NCI-H2227 treated with DMSO at 0.1 percent for 48 hours (cell line): Measurements from ENCODE around the gene ACP5.
"Not testable (repeated sequence)": the region's sequence is repeated elsewhere in the genome, so short reads cannot be mapped to it uniquely, and the experiment has no call there.

Source experiments
- DNase-seq: peaks from one replicate; lab custom pipeline; 2025; lab: John Stamatoyannopoulos, UW

Gene ACP5

DNA sequence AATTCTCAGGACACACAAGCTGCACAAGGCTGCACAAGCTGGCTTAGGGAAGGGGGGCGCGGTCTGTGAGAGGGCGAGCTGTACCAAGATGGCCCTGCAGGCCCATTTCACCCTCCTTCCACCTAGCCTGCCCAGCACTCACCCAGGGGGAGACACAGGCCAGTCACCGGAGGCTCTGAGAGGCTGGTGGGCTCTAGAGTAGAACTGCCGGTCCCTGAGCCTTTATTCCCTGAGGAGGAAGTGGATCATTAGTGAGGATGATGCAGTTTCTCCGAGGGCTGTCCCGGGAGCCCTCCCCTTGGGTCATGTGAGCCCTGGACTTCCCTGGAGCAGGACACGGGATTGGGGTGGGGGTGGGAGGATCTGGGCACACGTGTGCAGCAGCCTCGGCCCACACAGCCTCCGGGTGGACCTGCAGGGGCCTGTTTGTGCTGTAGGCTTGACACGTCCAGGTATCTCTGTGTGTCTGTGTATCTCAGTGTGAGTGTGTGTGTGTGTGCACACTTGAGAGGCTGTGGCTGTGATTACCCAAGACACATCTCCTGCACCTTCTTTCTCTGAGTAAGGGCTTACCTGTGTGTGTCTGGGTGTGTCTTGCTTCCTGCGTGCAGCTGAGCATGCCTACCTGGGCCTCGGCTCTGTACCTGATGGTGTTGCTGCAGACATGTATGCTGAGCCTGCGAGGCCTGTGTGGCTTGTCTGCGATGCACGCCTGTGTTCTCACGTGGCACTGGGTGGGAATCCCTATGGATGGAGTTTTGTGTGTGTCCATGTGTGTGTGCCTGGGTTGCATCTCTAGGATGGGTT, at the start of gene ACP5:
ACP5 (minus strand) TSS at position 195 of the 807 bp plus-strand sequence. CDS start 328 bp downstream, outside the sequence.
- no peak for DNase-seq

DNA sequence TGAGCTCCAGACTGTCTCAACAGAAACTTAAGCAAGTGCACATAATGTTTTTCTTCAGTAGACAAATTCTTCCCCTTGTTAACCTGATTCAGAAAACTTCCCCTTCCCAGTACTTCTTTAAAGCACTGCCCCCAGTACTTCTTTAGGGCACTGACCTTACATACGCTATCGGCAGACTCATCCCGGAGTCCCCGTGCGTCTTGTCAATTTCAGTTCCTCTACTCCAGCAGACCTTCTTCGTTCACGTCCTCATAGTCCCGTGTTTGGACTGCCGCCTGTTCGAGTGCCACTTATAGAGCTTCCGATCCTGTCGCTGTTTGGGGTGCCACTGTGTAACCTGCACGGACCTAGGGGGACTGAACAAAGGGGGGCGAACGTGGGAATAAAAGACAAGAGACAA, 48.8 kb upstream of the ACP5 start:
- DNase-seq = no peak

DNA sequence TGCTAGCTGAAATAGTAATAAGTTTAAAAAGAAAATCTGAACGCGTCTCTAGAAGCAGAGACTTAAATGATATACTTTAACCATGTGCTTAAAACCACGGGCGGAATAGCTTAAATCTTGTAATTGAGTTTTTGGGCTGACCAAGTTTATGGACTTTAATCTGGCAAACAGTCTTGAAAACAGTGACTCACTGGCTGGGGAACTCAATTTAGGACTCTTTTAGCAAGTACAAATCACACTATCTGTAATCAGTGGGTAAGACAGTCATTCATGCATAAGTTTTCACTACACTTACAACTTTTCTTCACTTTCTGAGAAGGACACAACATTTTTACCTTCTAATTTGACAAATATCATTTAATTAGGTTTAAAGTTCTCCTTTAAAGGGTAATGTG, 46.6 kb upstream of the ACP5 start:
- DNase-seq = no peak

DNA sequence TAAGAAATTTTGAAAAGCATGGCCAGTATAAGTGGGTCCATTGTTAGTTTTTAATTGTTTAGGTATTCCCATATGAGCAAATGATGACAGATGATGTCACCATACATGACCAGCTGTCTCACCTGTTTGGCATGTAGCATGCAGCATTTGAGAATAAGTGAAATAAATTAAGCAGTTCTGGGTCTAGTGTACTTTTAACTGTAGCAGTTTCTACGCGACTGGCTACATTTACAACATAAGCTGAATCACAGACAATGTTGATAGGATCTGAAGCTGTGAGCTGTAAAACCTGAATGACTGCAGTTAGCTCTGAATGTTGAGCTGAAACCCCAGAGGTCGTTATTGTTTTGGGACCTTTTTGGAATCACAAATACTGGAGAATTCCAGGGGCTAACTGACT, 45.0 kb upstream of the ACP5 start:
- DNase-seq = not testable (repeated sequence)

DNA sequence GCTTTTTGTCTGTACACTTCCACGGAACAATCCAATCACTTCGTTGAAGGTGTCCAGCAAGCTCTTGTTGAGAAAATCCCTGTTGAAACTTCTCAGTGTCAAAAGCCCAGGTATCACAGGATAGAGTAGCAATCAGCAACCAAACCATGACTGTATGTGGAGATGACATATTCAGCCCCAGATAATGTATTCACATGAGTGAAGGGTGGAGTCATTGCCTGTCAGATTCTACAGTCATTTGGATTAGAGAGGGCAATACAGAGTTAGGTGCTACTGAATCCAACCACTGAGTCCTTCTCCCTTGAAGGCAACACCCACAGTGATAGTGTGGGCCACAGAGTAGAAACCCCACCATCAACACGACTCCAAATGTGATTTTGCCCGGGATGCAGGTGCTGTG, 43.1 kb upstream of the ACP5 start:
- no peak for DNase-seq

DNA sequence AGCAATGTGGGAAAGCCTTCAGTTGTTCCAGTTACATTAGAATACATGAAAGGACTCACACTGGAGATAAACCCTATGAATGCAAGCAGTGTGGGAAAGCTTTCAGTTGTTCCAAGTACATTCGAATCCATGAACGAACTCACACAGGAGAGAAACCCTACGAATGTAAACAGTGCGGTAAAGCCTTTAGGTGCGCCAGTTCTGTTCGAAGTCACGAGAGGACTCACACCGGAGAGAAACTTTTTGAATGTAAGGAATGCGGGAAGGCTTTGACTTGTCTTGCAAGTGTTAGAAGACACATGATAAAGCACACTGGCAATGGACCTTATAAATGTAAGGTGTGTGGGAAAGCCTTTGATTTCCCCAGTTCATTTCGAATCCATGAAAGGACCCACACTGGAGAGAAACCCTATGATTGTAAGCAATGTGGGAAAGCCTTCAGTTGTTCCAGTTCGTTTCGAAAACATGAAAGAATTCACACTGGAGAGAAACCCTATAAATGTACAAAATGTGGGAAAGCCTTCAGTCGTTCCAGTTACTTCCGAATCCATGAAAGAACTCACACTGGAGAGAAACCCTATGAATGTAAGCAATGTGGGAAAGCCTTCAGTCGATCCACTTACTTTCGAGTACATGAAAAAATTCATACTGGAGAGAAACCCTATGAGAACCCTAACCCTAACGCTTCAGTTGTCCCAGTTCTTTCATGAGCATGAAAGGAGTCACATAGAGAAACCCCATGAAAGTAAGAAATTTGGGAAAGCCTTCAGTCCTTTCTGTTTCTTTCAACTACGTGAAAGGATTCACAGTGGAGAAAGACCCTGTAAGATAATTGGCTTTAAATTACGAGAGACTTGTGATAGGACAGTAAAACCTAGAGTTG, 40.0 kb upstream of the ACP5 start:
- no peak for DNase-seq

DNA sequence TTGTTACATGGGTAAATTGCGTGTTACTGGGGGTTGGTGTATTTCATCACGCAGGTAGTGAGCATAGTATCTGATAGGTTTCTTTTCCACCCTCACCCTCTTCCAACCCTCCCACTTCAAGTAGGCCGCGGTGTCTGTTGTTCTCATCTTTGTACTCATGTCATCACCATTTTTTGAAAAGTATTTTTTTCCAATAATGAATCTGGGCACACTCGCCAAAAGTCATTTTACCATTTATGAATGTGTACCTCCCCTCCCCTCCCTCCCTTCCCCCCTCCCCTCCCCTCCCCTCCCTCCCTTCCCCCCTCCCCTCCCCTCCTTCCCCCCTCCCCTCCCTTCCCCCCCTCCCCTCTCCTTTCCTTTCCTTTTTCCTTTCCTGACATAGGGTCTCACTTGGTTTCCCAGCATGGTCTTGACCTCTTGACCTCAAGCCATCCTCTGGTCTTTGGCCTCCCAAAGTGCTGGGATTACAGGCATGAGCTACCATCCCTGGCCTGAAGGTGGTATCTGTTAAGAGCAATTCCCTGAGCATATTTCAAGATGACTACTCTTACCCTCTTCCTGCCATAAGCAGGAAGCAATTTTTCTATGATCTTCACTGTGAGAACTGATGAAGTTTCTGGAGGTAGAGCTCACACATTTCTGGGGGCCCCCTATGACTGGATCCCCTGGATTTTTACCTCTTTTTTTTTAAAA, 35.5 kb upstream of the ACP5 start:
- DNase-seq = no peak

DNA sequence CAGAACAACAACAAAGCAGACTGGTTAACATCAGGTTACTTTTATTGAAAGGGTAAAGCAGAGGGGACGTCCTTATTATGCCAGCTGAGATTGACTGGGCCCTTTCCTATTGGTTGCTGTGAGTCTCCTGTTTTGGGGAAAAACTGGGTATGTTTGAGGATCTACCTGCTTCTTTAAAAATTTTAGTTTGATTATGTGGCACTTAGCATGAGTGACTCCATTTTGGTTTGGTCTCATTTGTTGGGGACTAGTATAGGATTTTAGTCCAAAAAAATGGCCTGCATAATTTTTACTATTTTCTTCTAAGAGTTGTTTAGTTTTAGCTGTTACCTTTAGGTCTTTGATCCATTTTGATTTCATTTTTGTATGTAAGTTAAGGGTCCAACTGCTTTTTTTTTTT, 34.3 kb upstream of the ACP5 start:
- DNase-seq = no peak

DNA sequence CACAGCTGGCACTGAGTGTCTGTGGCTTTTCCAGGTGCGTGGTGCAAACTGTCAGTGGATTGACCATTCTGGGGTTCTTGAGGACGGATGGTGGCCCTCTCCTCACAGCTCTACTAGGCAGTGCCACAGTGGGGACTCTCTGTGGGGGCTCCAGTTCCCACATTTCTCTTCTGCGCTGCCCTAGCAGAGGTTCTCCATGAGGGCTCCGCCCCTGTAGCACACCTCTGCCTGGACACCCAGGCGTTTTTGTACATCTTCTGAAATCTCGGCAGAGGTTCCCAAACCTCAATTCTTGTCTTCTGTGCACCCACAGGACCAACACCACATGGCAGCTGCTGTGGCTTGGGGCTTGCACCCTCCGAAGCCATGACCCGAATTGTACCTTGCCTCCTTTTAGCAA, 29.0 kb upstream of the ACP5 start:
- DNase-seq = no peak

DNA sequence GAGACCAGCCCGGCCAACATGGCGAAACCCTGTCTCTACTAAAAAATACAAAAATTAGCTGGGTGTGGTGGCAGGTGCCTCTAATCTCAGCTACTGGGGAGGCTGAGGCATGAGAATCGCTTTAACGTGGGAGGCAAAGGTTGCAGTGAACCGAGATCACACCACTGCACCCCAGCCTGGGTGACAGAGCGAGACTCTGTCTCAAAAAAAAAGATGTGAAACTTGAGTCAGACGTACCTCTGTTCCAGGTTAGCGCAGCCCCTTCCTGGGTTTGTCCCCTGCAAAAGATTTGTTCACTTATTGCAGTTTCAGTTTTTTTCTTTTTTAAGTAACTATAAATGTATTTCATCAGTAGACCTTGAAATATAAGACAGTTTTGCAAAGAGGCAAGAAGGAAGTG, 22.3 kb upstream of the ACP5 start:
- DNase-seq = not testable (repeated sequence)

DNA sequence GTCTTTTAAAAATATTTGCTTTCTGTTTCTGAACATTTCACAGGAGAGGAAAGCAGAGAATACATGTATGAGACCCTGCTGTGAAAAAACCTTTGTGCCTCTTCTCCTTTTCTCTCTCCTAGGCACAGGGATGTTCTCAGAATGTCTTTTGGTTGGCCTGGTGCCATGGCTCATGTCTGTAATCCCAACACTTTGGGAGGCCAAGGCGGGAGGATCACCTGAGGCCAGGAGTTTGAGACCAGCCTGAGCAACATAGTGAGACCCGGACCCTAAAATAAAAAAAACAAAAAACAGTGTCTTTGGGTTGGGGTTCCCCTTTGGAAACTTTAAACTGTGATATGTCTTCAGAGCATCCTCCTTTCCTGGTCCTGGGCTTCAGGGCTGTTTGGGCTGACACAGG, 21.3 kb upstream of the ACP5 start:
- no peak for DNase-seq

DNA sequence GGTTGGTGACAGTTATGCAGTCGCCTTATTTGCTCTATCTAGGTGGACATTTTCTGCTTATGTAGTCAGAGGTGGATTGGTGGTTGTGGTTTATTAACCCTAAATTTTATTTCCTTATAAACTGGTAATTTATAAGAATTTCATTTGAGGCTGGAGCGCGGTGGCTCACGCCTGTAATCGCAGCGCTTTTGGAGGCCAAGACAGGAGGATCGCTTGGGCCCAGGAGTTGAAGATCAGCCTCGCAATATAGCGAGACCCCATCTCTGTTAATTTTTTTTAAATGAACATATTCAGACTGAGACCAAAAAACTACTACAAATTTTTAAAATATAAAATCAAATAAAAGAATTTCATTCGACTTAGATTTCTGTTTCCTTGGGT, 20.6 kb upstream of the ACP5 start:
- no peak for DNase-seq

DNA sequence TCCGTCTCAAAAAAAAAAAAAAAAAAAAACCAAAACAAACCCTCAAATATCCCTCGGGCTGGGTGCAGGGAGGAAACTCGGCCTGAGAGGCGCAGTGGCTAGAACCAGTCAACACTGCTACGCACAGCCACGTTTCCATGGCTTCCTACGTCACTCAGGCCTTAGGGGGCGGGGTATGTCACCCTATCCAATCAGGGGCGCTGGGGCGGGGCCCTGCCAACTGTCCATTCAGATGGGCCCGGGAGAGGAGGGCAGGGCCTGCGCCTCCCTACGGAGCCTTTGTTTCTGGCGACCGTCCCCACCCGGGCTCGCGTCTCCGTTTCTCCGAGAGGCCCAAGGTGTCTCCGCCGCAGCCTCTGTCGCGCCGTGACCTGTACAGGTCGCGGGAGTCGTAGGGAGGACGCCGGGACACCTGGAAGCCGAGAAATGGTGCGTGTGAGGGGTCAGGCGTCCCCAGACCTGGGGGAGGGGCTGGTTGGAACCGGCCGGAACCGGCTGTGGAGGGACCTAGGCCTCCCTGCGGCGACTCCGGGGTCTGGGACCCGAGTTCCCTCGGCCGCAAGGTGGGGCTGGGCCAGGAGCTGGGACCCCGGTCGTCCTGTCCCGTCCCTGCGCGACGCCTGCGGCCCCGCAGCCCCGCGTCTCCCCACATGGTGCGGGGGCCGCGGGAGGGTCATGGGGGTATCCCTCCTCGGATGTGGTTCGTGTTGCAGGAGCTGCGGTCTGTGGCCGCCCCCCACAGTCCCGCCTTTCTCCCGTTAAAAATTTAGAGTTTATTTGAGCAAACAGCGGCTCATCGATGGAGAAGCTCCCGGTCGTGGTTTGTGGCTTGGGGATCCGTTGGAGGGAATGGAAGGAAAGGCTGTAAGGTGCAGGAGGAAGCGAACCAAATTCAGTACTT, 20.0 kb upstream of the ACP5 start, which contains the start of gene ZNF627:
ZNF627 (plus strand) TSS at position 282 of the 901 bp plus-strand sequence; CDS start at position 427, 145 bp downstream.
- peak; percentile 92 for DNase-seq

DNA sequence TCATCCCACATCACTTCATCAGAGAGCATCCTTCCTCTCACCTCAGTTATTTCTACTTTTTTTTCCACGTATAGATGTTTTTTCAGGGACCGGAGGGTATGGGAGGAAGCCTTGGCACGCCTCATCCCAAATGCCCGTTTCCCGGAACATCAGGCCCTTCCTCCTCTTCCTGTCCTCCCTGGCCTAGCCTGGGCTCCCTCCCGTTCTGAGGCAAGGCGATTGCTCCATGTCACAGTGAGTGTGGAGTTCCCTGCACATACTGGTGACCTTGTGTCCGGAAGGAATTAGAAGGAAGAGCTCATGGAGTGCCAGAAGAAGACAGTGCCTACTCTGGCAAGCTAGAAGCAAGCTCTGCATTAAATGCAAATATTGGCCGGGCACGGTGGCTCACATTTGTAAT, 18.7 kb upstream of the ACP5 start:
- DNase-seq = no peak

DNA sequence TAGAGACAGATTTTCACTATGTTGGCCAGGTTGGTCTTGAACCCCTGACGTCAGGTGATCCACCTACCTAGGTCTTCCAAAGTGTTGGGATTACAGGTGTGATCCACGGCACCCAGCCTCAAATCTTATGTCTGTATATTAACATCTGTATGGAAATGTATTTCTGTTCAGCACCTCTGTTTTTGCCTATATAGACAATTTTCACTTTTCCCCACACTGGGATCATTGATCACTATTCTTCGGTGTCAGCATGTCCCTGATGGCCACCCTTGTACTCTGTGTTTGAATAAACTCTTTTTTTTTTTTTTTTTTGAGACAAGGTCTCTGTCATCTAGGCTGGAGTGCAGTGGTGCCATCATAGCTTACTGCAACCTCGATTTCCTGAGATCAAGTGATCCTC, 16.6 kb upstream of the ACP5 start:
- DNase-seq = no peak

DNA sequence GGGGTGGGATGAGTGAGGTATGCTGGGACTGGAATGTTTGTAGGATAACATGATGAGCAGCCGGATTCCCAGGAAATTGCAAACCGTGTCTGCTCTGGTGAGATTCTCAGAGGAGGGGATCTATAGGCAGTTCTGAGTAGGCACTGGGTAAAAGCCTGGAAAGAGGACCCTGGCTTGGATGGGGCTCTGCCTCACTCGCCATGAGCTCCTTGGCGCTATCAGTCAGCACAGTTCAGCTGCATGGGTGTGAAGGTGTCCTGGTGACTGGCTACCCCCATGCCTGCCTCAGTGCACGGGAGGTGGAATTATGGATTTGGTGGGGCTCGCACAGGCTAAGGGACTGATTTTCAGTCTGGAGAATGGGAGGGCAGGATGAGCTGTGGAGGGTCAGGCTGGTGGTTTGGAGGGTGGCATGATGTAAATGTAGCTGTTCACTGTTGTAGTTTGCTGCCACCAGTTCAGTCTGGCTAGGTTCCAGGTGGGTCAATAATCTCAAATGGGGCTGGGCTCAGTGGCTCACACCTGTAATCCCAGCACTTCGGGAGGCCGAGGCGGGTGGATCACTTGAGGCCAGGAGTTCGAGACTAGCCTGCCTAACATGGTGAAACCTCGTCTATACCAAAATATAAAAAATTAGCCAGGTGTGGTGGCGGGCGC, 10.7 kb upstream of the ACP5 start:
- no peak for DNase-seq

DNA sequence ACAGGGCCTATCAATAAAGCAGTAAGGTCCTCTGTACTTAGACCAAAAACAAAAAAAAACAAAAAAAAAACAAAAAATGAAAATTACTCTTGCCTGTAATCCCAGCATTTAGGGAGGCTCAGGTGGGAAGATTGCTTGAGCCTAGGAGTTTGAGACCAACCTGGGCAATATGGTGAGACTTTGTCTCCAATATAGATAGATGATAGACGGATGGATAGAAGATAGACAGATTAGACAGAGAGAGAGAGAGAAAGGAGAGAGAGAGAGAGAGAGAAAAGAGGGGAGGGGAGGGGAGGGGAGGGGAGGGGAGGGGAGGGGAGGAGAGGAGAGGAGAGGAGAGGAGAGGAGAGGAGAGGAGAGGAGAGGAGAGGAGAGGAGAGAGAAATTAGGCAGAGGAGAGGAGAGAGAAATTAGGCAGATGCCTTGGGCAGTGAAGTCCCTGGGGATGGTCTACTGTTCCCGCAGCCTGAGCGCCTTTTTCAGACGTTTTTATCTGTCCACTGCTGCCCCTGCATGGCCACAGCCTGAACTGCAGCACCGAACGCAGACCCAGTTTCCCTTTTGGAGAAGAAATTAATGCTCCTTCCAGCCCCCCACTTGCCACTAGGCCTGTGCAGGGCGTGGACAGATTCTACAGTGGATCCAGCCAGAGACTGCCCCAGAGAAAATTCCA, 10.0 kb upstream of the ACP5 start:
- peak; percentile 48 for DNase-seq

DNA sequence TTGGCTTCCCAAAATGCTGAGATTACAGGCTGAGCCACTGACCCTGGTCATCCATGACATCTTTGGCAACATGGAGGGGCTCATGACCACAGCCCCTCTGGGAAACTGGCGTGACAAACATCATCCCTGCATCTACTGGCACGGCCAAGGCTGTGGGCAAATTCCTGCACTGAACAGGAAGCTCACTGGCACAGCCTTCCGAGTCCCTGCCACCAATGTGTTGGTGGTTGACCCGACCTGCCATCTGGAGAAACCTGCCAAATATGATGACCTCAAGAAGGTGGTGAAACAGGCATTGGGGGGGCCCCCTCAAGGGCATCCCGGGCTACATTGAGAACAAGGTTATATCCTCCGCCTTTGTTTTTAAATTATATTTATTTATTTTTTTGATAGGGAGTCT, 8.9 kb upstream of the ACP5 start:
- DNase-seq = no peak

DNA sequence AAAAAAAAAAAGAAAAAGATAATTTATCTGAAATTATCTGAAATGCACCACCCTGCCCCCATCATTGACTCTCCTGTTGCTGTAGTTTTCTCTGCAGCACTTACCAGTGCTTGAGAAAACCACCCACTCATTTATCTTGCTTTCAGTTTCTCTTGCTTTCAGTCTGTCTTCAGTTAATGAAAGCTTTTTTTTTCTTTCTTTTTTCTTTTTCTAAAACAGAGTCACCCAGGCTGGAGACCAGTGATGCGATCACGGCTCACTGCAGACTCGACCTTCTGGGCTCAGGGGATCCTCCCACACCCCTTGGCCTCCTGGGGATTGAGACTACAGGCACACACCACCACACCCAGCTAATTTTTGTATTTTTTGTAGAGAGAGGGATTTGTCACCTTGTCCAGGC, 4.3 kb upstream of the ACP5 start:
- DNase-seq = peak; percentile 17

DNA sequence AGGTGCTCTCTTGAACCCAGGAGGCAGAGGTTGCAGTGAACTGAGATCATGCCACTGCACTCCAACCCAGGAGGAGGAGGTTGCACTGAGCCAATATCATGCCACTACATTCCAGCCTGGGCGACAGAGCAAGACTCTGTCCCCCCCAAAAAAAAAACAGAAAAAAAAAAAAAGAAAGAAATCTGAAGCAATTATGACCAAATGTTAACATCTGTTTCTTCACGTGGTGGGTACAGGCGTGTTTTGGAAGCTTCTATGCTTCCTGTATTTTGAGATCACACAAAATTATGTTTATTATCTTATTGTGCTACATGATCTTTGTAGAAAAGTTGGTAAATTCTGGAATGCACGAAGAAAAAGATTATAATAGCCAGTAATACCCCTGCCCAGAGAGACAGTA, 2.7 kb upstream of the ACP5 start:
- DNase-seq = no peak
